ENCODE results near the gene TAOK3. TPM values are rescaled to one million over a fixed set of nuclear protein-coding genes. Genes with fewer than 3 reads are reported as not detected.

Gene TAOK3
- total RNA-seq, 1 experiment from 2014 or later: 17.7 TPM

GRCh38 chr12:118103201-118103600 lies 269.5 kb downstream of the TAOK3 start:
- no peaks in the 10 kb centered on the region for H3K27me3 Mint-ChIP-seq (ENCODE audit: insufficient read depth, unreplicated experiment)
- no peak for DNase-seq
- peak overlapping the region; percentile 64 for H3K27ac Mint-ChIP-seq (ENCODE audit: unreplicated experiment)
- H3K27me3 ChIP-seq (replicated peaks; ENCODE audit: control insufficient read depth, insufficient read depth, low read length): no peaks in the 10 kb centered on the region
- H3K4me3 ChIP-seq (ENCODE audit: low read depth, low read length): peak overlapping the region; percentile 93
- H3K9me3 Mint-ChIP-seq (ENCODE audit: unreplicated experiment): no peaks in the 10 kb centered on the region
- H3K9me3 ChIP-seq: no peaks in the 10 kb centered on the region
- peaks cover 4% of the 10 kb centered on the region for H3K4me1 Mint-ChIP-seq (ENCODE audit: low read depth, unreplicated experiment)
- no peaks in the 10 kb centered on the region for H3K36me3 Mint-ChIP-seq (ENCODE audit: insufficient read depth, unreplicated experiment)
- no peaks in the 10 kb centered on the region for H3K36me3 ChIP-seq (ENCODE audit: control insufficient read depth, insufficient read depth, low read length)
- intact Hi-C loops (cut with micrococcal nuclease; ENCODE audit: unreplicated experiment): loop anchor here (2.0 kb wide), 1 partner anchor 40 kb away; no protein-coding TSS in a partner anchor
- no TSS peak for BruUV-seq (replicated peaks)
- peak overlapping the region; percentile 83 for H3K4me3 Mint-ChIP-seq (ENCODE audit: unreplicated experiment)
- peaks cover 36% of the 10 kb centered on the region for H3K4me1 ChIP-seq
- TF ChIP-seq CTCF (IDR thresholded peaks at IDR 0.05; ENCODE audit: insufficient read depth in 1 of 2, low read depth in 1 of 2, low read length in 1 of 2, severe bottlenecking in 1 of 2, unreplicated experiment in 1 of 2): no peak
- ChIA-PET CTCF (interaction anchor here (1.8 kb wide), 1 partner anchor 18 kb away, joined by 5 read pairs; no protein-coding TSS in a partner anchor), POLR2A (interaction anchor here (0.7 to 2.1 kb wide), 3 partner anchors 32 to 41 kb away, joined by 3 to 6 read pairs (median 5); no protein-coding TSS in a partner anchor)

- H3K4me3 Mint-ChIP-seq (ENCODE audit: unreplicated experiment): peak overlapping the region; percentile 83
- Histone ChIP-seq H3K36me3 (ENCODE audit: control insufficient read depth, insufficient read depth, low read length) (no peaks in the 10 kb centered on the region), H3K4me1 (peaks cover 37% of the 10 kb centered on the region), H3K4me3 (ENCODE audit: low read depth, low read length) (peak overlapping the region; percentile 93), H3K27me3 (replicated peaks; ENCODE audit: control insufficient read depth, insufficient read depth, low read length) (no peaks in the 10 kb centered on the region), H3K9me3 (no peaks in the 10 kb centered on the region)
- peak overlapping the region; percentile 64 for H3K27ac Mint-ChIP-seq (ENCODE audit: unreplicated experiment)
- no peaks in the 10 kb centered on the region for H3K9me3 Mint-ChIP-seq (ENCODE audit: unreplicated experiment)
- DNase-seq: no peak
- ChIA-PET POLR2A (interaction anchor here (2.1 kb wide), 1 partner anchor 38 kb away, joined by 6 read pairs; no protein-coding TSS in a partner anchor), CTCF (interaction anchor here (1.8 kb wide), 1 partner anchor 18 kb away, joined by 5 read pairs; no protein-coding TSS in a partner anchor)
- TF ChIP-seq CTCF (IDR thresholded peaks at IDR 0.05; ENCODE audit: insufficient read depth in 1 of 2, low read depth in 1 of 2, low read length in 1 of 2, severe bottlenecking in 1 of 2, unreplicated experiment in 1 of 2): no peak
- H3K27me3 Mint-ChIP-seq (ENCODE audit: insufficient read depth, unreplicated experiment): no peaks in the 10 kb centered on the region
- H3K36me3 Mint-ChIP-seq (ENCODE audit: insufficient read depth, unreplicated experiment): no peaks in the 10 kb centered on the region
- TSS peak; percentile 60 for BruUV-seq (replicated peaks)
- H3K4me1 Mint-ChIP-seq (ENCODE audit: low read depth, unreplicated experiment): peaks cover 6% of the 10 kb centered on the region
- intact Hi-C loops (cut with micrococcal nuclease; ENCODE audit: unreplicated experiment): loop anchor here (2.0 kb wide), 1 partner anchor 40 kb away; no protein-coding TSS in a partner anchor
Observed at GRCh38 chr12:118102609-118103008, 270.1 kb downstream of the TAOK3 start.

DNA sequence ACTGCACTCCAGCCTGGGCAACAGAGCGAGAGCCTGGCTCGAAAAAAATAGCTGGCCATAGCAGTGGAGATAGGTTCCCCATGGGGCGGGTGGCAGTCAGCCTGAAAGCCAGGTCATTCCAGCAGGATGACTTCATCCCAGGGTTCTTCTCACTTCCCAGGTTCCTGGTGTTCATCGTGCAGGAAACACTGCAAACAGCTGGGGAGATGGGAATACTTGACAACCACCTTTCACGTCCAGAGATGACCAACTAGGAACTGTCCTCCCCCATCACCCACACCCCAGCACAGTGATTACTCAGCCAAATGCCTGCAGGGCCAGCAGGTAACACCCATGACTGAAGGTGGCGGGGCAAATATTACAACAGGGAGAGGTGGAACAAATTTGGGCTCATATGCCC lies 270.6 kb downstream of the TAOK3 start:
- DNase-seq: no peak
- Histone ChIP-seq H3K36me3 (ENCODE audit: control insufficient read depth, insufficient read depth, low read length) (no peaks in the 10 kb centered on the region), H3K9me3 (no peaks in the 10 kb centered on the region), H3K27me3 (replicated peaks; ENCODE audit: control insufficient read depth, insufficient read depth, low read length) (no peaks in the 10 kb centered on the region), H3K4me3 (ENCODE audit: low read depth, low read length) (no peak overlapping the region), H3K4me1 (peaks cover 35% of the 10 kb centered on the region)
- H3K36me3 Mint-ChIP-seq (ENCODE audit: insufficient read depth, unreplicated experiment): no peaks in the 10 kb centered on the region
- no peaks in the 10 kb centered on the region for H3K27me3 Mint-ChIP-seq (ENCODE audit: insufficient read depth, unreplicated experiment)
- H3K9me3 Mint-ChIP-seq (ENCODE audit: unreplicated experiment): no peaks in the 10 kb centered on the region
- CTCF ChIA-PET: no interaction called here
- no TSS peak for BruUV-seq (replicated peaks)
- TF ChIP-seq CTCF (IDR thresholded peaks at IDR 0.05; ENCODE audit: insufficient read depth in 1 of 2, low read depth in 1 of 2, low read length in 1 of 2, severe bottlenecking in 1 of 2, unreplicated experiment in 1 of 2): no peak
- POLR2A ChIA-PET: no interaction called here
- intact Hi-C loops (cut with micrococcal nuclease; ENCODE audit: unreplicated experiment): loop anchor here (2.0 kb wide), 1 partner anchor 39 kb away; no protein-coding TSS in a partner anchor
- H3K4me1 Mint-ChIP-seq (ENCODE audit: low read depth, unreplicated experiment): peaks cover 6% of the 10 kb centered on the region
- H3K27ac Mint-ChIP-seq (ENCODE audit: unreplicated experiment): no peak overlapping the region
- peak overlapping the region; percentile 83 for H3K4me3 Mint-ChIP-seq (ENCODE audit: unreplicated experiment)
